Dedifferentiated amniotic fluid mesenchymal stem cell (primary cell): ENCODE measurements around the gene LPGAT1.
A peak's percentile ranks its signal among the peaks of the same experiment; 100 is the strongest.
"Not testable (repeated sequence)": the region's sequence is repeated elsewhere in the genome, so short reads cannot be mapped to it uniquely, and the experiment has no call there.

Experiments
- DNase-seq: peaks from one replicate; pipeline ENCODE4 v3.0.0-alpha.2; 2016; ENCODE audit errors: extremely low spot score

LPGAT1 gene

DNA sequence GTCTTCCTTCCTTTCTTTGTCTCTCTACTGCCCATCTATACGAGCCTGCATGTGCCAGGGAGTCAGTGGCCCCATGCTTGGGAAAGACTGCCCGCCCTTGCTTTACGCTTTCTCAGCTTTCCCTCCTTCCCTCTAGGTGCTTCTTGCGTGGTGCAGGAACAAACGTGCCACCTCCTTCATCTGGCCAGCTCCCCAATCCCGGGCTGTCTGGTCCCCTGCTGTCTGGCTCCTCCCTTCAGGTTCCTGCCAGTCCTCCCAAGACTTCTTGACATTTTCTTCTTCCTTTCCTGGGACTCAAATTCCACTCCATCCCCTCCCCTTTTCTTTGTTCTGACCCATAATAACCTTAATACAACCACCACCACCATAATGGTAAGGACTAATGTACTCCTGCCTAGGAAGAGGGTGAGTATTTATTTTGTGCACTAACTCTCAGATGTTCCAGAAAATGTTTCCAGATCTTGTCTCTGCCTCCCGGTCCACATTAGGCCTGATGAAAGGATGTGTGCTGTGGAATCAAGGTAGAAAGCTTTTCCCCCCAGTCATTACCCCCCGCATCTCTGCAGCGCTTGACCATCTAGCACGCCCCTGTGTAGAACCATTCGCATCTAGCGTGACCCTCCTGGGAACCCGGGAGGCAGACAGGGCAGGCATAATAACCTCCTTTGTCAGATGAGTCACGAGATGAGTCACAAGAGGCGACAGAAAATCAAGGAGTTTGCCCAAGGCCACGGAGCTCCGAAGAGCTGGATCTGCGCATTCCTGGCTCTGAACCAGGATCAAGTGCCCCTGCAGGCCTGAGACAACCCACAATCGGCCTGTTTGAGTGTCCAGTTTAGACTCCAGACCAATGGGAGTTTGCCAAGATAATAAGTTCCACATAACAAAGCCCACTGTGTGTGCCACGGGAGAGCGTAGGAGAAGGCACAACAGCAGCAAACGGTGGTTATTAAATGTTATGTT, 95.1 kb downstream of the LPGAT1 start:
- DNase-seq = peak; percentile 78

- no peak for DNase-seq
Measured at GRCh38 chr1:211734791-211735190, 95.8 kb downstream of the LPGAT1 start.

- DNase-seq = no peak
Measured at GRCh38 chr1:211734359-211734758, 96.2 kb downstream of the LPGAT1 start.

DNA sequence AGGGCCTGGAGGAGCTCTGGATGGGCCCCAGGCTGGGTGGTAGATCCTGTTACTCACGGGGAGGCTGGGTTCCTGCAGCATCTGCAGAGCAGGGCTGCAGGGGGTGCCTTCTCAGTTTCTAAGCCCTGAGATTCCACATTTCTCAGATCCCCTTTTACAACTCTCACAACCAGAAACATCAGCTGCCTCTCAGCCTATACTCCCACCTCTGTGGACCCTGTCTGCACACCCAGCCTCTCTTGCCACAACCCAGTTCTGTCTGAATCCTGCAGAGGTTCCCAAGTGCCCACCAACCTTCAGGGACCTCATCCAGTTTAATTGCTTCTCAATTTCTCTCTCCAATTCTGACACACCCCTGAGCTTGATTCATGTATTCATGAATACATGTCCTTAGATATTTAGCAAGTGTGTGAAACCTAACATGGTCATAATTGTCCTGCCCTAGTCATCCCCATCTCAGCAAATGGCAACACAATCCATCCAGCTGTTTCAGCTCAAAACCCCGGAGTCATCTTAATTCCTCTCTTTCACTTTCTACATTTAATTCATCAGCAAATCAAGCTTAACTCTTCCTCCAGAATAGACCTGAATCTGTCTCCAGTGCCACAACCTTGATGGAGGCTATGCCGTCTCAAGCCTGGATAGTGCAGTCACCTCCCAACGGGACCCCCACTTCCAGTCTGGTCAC, 98.1 kb downstream of the LPGAT1 start:
- DNase-seq = no peak

DNA sequence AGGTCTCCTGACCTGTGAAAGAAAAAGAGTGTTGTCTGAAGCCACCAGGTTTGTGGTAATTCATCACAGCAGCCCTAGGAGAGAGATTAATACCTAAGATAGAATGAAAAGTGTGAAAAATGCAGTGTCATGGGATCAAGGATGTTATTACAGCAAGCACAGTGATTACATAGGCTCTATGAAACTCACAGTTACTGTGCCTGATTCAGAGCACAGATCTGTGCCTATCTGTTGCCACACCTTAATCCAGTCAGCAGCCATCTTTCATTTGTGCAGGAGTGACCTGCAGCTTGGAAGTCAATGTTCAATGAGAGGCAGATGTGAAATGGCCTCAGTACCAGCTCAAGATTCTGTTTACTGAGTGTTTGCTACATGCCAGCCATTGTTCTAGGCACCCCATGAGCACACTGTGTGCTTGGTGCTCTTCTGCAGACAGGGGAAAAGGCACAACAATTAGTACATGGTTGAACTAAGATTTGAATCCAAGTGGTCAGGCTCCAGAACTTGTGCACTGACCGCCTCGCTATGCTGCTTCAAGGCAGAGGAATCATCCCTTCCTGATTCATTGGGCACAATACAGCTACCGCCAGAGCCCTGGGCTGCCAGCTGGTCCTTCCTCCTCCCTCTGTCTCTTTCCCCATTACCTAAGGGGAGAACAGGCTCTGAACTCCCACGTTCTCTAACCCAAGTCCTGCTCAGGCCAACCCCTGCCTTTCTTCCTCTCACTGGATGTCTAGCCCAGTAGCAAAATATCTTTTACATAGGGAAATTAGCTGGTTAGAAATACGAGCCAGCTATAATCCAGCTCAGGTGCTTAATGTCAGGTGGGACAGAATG, 98.9 kb downstream of the LPGAT1 start:
- DNase-seq = no peak

DNA sequence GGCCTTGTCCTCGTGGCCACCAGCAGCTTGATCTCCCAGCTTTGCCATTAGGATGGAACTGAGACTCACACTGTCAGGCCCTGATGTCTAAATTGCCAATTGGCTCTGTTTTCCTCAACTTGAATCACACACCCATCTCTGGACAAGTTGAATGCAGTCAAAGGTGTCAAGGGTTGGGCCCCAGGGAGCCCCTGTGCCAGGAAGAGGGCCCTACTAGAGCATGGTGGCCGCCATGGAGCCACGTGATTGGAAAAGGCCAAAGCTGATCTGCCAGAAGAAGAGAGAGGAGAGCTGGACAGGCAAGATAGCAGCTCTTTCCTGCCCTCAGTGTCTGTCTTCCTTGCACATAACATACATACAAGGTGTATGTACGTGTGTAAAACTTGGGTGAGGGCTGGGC, 100.2 kb downstream of the LPGAT1 start:
- DNase-seq = no peak

DNA sequence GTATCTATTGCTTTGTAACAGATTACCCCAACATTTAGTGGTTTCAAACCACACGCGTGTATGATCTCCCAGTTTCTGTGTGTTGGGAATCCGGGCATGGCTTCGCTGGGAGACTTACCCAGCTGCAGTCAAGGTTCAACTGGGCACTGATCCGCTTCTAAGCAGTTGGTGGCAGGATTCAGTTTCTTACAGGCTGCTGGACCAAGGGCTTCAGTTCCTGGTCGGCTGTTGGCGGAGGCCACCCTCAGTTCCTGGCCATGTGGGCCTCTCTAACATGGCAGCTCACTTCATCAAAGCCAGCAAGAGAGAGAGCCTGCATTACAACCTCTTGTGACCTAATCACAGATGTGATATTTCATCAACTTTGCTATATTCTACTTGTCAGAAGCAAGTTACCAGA, 101.3 kb downstream of the LPGAT1 start:
- DNase-seq = no peak

GRCh38 chr1:211726467-211726995, 104.0 kb downstream of the LPGAT1 start:
- DNase-seq = no peak

GRCh38 chr1:211724687-211725196, 105.8 kb downstream of the LPGAT1 start:
- no peak for DNase-seq

DNA sequence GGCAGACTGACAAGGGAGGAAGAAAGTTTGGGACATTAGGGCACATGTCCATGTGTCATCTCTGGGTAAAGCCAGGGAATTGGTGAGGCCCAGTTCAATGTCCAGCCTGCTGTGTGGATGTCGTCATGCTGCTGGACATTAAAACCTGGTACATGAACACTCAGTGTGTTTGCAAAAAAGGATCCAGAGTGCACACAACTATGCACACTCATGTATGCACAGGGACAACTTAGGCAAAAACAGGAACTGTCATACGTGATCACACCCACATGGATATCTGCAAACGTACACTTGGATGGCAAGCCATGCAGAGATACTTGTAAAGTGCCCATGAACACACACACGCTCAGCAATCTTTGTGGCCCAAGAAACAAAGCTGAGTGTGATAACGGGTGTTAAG, 107.3 kb downstream of the LPGAT1 start:
- no peak for DNase-seq

DNA sequence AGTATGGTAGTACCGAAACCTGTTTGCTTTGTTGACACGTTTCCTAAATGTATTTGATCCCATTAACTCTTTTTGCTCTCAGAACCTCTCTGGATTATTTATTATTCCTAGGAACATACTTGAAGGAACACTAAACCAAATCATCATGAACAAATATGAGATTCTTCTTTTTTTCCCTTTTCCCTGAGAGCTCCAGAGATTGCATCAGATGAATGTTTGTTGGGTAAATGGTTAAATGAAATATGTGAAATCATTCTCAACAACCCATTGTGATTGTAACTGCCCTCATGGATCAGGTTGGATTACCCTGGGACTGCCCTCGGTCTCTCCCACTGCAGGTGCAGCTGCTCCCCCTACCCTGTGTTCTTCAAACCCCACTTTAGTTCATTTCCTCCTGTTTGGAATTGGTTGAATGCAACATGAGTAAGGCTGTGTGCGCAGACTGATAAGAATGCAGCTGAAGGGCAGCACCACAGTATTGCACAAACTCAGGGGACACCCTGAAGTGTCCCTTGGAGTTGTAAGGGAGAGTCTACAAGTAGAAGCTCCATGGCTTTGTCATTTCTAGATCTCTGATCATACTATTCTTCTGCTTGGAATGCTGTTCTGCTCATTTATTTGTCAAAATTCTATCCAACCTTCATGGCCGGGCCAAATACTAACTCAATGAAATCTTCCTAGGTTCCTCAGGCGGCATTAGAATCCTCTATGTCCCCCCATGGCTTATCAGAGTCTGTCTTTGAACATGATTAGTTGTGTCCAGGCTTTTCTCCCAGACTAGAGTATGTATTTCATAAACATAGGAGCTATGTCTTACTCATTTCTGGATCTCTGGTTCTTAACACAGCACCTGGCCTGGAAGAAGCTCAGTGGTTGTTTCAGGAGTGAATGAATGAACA, 108.0 kb downstream of the LPGAT1 start:
- DNase-seq = no peak

- DNase-seq = not testable (repeated sequence)
Measured at GRCh38 chr1:211716555-211716954, 114.0 kb downstream of the LPGAT1 start.

DNA sequence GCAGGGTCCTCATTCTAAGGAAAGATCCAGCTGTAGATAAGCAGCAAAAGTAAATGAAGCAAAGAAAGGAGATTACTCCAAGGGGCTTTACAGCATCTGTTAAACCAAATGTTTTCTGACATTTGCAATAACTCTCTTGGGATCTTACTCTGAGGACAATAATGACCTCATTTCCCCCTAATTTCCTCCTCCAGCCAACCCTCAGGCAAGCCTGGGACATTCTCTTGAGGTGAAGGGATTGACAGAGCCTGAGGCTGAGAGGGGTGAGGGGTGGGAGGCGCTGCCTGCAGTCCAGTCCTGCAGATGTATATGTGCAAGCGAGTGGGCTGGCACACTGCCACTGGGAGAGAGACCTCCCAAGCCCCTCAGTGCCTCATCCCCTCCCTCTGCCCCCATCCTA, 114.6 kb downstream of the LPGAT1 start:
- no peak for DNase-seq

GRCh38 chr1:211714154-211714553, 116.4 kb downstream of the LPGAT1 start:
- no peak for DNase-seq

- no peak for DNase-seq
Measured at GRCh38 chr1:211713231-211713630, 117.3 kb downstream of the LPGAT1 start.

DNA sequence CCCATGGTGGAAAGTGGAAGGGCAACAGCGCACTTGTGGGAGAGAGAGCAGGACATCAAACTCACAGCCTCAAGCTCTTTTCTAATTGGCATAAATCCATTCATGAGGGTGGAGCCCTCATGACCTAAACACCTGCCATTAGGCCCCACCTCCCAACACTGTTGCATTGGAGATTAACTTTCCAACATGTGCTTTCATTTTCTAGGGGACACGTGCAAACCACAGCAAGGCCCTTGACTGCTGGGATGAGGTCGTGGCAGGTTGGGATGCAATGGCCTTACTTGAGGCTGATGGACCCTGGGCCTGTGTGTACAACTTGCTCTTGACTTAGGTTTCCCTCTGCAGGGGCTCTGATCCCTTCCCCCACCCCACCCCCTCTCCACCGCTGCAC, 119.3 kb downstream of the LPGAT1 start:
- DNase-seq = no peak

- no peak for DNase-seq
Measured at GRCh38 chr1:211710566-211711314, 119.8 kb downstream of the LPGAT1 start.

DNA sequence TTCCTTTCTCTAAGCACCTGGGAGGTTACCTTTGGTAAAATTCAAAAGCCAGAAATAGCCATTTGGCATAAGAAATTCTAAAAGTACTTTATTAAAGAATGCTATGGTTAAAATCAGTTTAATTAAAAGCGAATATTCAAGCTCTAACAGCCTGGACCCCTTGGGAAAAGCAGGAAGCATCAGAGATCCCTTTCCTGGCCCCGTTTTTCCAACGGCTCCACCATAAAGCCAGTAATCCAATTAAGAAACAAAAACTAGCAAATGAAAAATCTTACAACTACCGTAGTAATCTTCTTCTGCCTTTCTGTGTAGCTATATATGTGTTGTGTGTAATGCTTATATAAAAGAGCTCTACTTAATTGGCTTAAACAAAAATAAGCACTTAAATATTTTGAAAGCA, 121.6 kb downstream of the LPGAT1 start:
- DNase-seq = no peak

DNA sequence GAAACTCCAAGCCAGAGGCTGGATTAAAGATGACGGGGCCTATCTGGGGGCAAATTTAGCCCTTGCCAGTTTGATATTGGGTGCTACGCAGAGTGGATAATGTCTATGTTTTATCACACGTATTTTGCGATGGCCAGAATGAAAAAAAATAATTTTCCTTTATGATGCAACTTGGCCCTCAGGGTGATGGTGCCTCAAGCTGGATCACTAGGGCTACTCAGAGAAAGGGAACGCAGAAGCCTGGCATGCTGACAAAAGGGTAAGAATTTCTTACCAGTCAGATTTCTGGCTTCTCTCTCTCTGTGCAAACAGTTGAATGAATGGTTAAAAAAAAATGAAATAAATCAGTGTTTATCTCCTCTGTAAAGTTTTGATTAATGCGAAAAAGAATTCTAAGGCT, 122.6 kb downstream of the LPGAT1 start:
- no peak for DNase-seq
